Adipose tissue (tissue), 3 donors: Measurements from ENCODE around the gene FAM118A. TPM values are rescaled to one million over a fixed set of nuclear protein-coding genes. Genes with fewer than 3 reads are reported as not detected.
"Not testable (repeated sequence)": the region's sequence is repeated elsewhere in the genome, so short reads cannot be mapped to it uniquely, and the experiment has no call there.

Experiments used
- H3K27ac ChIP-seq: one replicate; pipeline ENCODE4 v1.5.1; 2013; ENCODE audit warnings: low read depth, low read length
- WGBS, 3 donors: extraction: QIAGEN DNeasy Blood & Tissue Kit; methylation state at CpG; one replicate each; pipeline ENCODE4 v1.1.7; 2013; 5-methylcytosine and 5-hydroxymethylcytosine counted together
- polyA plus RNA-seq, 3 donors: library from polyadenylated mRNA; stranded (reverse); fragments of 200-250 nt; gene quantifications; one replicate each; pipeline ENCODE4 v1.2.3, GENCODE V29; 2013
- donor health status: healthy with polysubstance abuse.
- donor health status: Bipolar disorder and iron deficiency.
- donor health status: healthy.

The FAM118A gene
- polyA plus RNA-seq, 3 donors = 6.4 to 40.5 (median 14.7) TPM

- WGBS, 3 donors = 78 to 90% (median 80%) methylated on average over 8 of the region's 8 CpGs
Observed at GRCh38 chr22:45340323-45340722, 30.6 kb downstream of the FAM118A start.

GRCh38 chr22:45341498-45341897 is 31.8 kb downstream of the FAM118A start:
- no peak overlapping the region for H3K27ac ChIP-seq
- WGBS, 3 donors = 56 to 71% (median 59%) methylated on average over 6 of the region's 6 CpGs

More at GRCh38 chr22:45340323-45340722, 30.6 kb downstream of the FAM118A start:
- H3K27ac ChIP-seq = no peak overlapping the region

GRCh38 chr22:45343143-45343542 is 33.4 kb downstream of the FAM118A start:
- H3K27ac ChIP-seq = no peak overlapping the region
- 83 to 96% (median 86%) methylated on average over 8 of the region's 8 CpGs for WGBS, 3 donors

- 61 to 69% (median 69%) methylated on average over 5 of the region's 5 CpGs for WGBS, 3 donors
- no peak overlapping the region for H3K27ac ChIP-seq
Observed at GRCh38 chr22:45344334-45344733, 34.6 kb downstream of the FAM118A start.

GRCh38 chr22:45349916-45350315 is 40.2 kb downstream of the FAM118A start:
- WGBS, 3 donors = 96% methylated on average over 3 of the region's 3 CpGs
- no peak overlapping the region for H3K27ac ChIP-seq

GRCh38 chr22:45351956-45352355 is 42.2 kb downstream of the FAM118A start:
- no peak overlapping the region for H3K27ac ChIP-seq
- WGBS, 3 donors = 94 to 100% (median 97%) methylated on average over 1 of the region's 1 CpG

- not testable (repeated sequence) for H3K27ac ChIP-seq
- WGBS, 3 donors = 82 to 94% (median 89%) methylated on average over 5 of the region's 5 CpGs
Observed at GRCh38 chr22:45352757-45353156, 43.0 kb downstream of the FAM118A start.

- H3K27ac ChIP-seq = no peak overlapping the region
- 87 to 95% (median 94%) methylated on average over 5 of the region's 5 CpGs for WGBS, 3 donors
Observed at GRCh38 chr22:45353786-45354185, 44.1 kb downstream of the FAM118A start.

- WGBS, 3 donors = 96 to 100% (median 100%) methylated on average over 1 of the region's 1 CpG
- H3K27ac ChIP-seq = no peak overlapping the region
Observed at GRCh38 chr22:45357490-45357889, 47.8 kb downstream of the FAM118A start.

GRCh38 chr22:45358127-45358526 is 48.4 kb downstream of the FAM118A start:
- no peak overlapping the region for H3K27ac ChIP-seq
- 96 to 100% (median 98%) methylated on average over 1 of the region's 1 CpG for WGBS, 3 donors

GRCh38 chr22:45359627-45360026 is 49.9 kb downstream of the FAM118A start:
- 53 to 66% (median 58%) methylated on average over 4 of the region's 4 CpGs for WGBS, 3 donors
- H3K27ac ChIP-seq = no peak overlapping the region

GRCh38 chr22:45366713-45367112 is 57.0 kb downstream of the FAM118A start:
- no peak overlapping the region for H3K27ac ChIP-seq
- 81 to 89% (median 89%) methylated on average over 3 of the region's 3 CpGs for WGBS, 3 donors

GRCh38 chr22:45373592-45373991 is 63.9 kb downstream of the FAM118A start:
- H3K27ac ChIP-seq = not testable (repeated sequence)
- 74 to 89% (median 86%) methylated on average over 3 of the region's 3 CpGs for WGBS, 3 donors

GRCh38 chr22:45376009-45376408 is 66.3 kb downstream of the FAM118A start:
- 79 to 95% (median 93%) methylated on average over 3 of the region's 3 CpGs for WGBS, 3 donors
- H3K27ac ChIP-seq = no peak overlapping the region

- 14 to 77% (median 26%) methylated on average over 1 of the region's 1 CpG for WGBS, 3 donors
- no peak overlapping the region for H3K27ac ChIP-seq
Observed at GRCh38 chr22:45376703-45377102, 67.0 kb downstream of the FAM118A start.

GRCh38 chr22:45381348-45381747 is 71.6 kb downstream of the FAM118A start:
- no peak overlapping the region for H3K27ac ChIP-seq
- WGBS, 3 donors = 92 to 96% (median 95%) methylated on average over 2 of the region's 2 CpGs

GRCh38 chr22:45389546-45389945 is 79.8 kb downstream of the FAM118A start:
- 78 to 84% (median 84%) methylated on average over 3 of the region's 3 CpGs for WGBS, 3 donors
- H3K27ac ChIP-seq = no peak overlapping the region
